IMR-90 (cell line): Measurements from ENCODE around the gene PLXND1. TPM values are rescaled to one million over a fixed set of nuclear protein-coding genes. Genes with fewer than 3 reads are reported as not detected.
"Not testable (repeated sequence)": the region's sequence is repeated elsewhere in the genome, so short reads cannot be mapped to it uniquely, and the experiment has no call there.

Experiments
- ATAC-seq: fragments of 200-7000 bp; cut with Tn5 transposase; 2 replicates; pipeline ENCODE4 v1.9.1; 2020; ENCODE audit warnings: low read depth, mild to moderate bottlenecking, moderate library complexity
- BruUV-seq: library from RNA; stranded (reverse); fragments of 400-500 nt; replicated peaks from 2 replicates; lab custom pipeline; 2021; lab: Mats Ljungman, UMichigan
- CTCF ChIA-PET: fragments of 300-600 bp; formaldehyde crosslinking; extraction: SDS; loops from one replicate; lab custom pipeline; 2021; ENCODE audit warnings: antibody characterized with exemption; lab: Yijun Ruan, JAX
- POLR2A ChIA-PET: fragments of 300-600 bp; sonication (Branson Sonifier 250); formaldehyde crosslinking; loops from one replicate; lab custom pipeline; 2022; ENCODE audit warnings: antibody characterized with exemption; ENCODE audit not compliant: unreplicated experiment; lab: Charles Lee
- DNase-seq: peaks from one replicate; pipeline ENCODE4 v3.0.0; 2013
- H2AFZ ChIP-seq: replicated peaks from 2 replicates; pipeline ENCODE3; 2013; ENCODE audit warnings: low read length, mild to moderate bottlenecking; ENCODE audit not compliant: poor library complexity
- H2AK5ac ChIP-seq: 2 replicates; pipeline ENCODE4 v1.6.1; 2013; ENCODE audit warnings: low read depth, low read length, inconsistent platforms
- H2AK9ac ChIP-seq: replicated peaks from 2 replicates; pipeline ENCODE3; 2013; ENCODE audit warnings: mild to moderate bottlenecking, low read depth, low read length, moderate library complexity; ENCODE audit not compliant: poor library complexity
- H2BK120ac ChIP-seq: 2 replicates; pipeline ENCODE4 v1.6.1; 2013; ENCODE audit warnings: low read depth, low read length, inconsistent platforms
- H2BK15ac ChIP-seq: 3 replicates; pipeline ENCODE4 v1.6.1; 2013; ENCODE audit warnings: low read depth, low read length, inconsistent platforms
- H2BK20ac ChIP-seq: 2 replicates; pipeline ENCODE4 v1.6.1; 2013; ENCODE audit warnings: low read depth, mild to moderate bottlenecking, inconsistent platforms, low read length, moderate library complexity
- H2BK5ac ChIP-seq: 2 replicates; pipeline ENCODE4 v1.6.1; 2013; ENCODE audit warnings: mild to moderate bottlenecking, low read depth, low read length, inconsistent platforms; ENCODE audit not compliant: poor library complexity, severe bottlenecking
- H3K14ac ChIP-seq: replicated peaks from 2 replicates; pipeline ENCODE4 v1.6.1; 2013; ENCODE audit warnings: low read depth, low read length, inconsistent platforms
- H3K18ac ChIP-seq: 2 replicates; pipeline ENCODE4 v1.6.1; 2013; ENCODE audit warnings: low read depth, low read length, control low read depth
- H3K23ac ChIP-seq: 2 replicates; pipeline ENCODE4 v1.6.1; 2013; ENCODE audit warnings: low read depth, low read length, inconsistent platforms
- H3K27ac ChIP-seq: 2 replicates; pipeline ENCODE4 v1.5.1; 2013; ENCODE audit warnings: mild to moderate bottlenecking, control low read depth, low read length; ENCODE audit not compliant: insufficient read depth
- H3K27me3 ChIP-seq: 2 replicates; pipeline ENCODE4 v1.6.1; 2013; ENCODE audit warnings: low read length; ENCODE audit not compliant: control insufficient read depth, insufficient read depth
- H3K36me3 ChIP-seq: 2 replicates; pipeline ENCODE4 v1.6.1; 2013; ENCODE audit warnings: low read length, mixed read lengths; ENCODE audit not compliant: control insufficient read depth, insufficient read depth
- H3K4ac ChIP-seq: 2 replicates; pipeline ENCODE4 v1.6.1; 2013; ENCODE audit warnings: low read depth, low read length, inconsistent platforms
- H3K4me1 ChIP-seq: 2 replicates; pipeline ENCODE4 v1.6.1; 2013; ENCODE audit warnings: low read length, mixed read lengths; ENCODE audit not compliant: control insufficient read depth, insufficient read depth
- H3K4me2 ChIP-seq: 2 replicates; pipeline ENCODE4 v1.6.1; 2013; ENCODE audit warnings: low read depth, mild to moderate bottlenecking, control low read depth, low read length, moderate library complexity
- H3K4me3 ChIP-seq: 2 replicates; pipeline ENCODE4 v1.5.1; 2013; ENCODE audit warnings: low read depth, mild to moderate bottlenecking, control low read depth, low read length, moderate library complexity; ENCODE audit not compliant: insufficient read depth
- H3K56ac ChIP-seq: 2 replicates; pipeline ENCODE4 v1.6.1; 2013; ENCODE audit warnings: low read length, inconsistent platforms; ENCODE audit not compliant: insufficient read depth; ENCODE audit errors: extremely low read depth
- H3K79me1 ChIP-seq, 2 experiments: 2 replicates each; pipeline ENCODE4 v1.6.1; 2013; ENCODE audit warnings: low read length in 2 of 2, inconsistent platforms in 1 of 2, low read depth in 1 of 2
- H3K9ac ChIP-seq: 2 replicates; pipeline ENCODE4 v1.6.1; 2013; ENCODE audit warnings: low read depth, low read length, control low read depth
- H3K9me1 ChIP-seq: 2 replicates; pipeline ENCODE4 v1.6.1; 2013; ENCODE audit warnings: low read length, inconsistent platforms; ENCODE audit not compliant: insufficient read depth
- H3K9me3 ChIP-seq: 2 replicates; pipeline ENCODE4 v1.6.1; 2013; ENCODE audit warnings: low read length; ENCODE audit not compliant: control insufficient read depth, insufficient read depth
- H4K20me1 ChIP-seq: 2 replicates; pipeline ENCODE4 v1.6.1; 2013; ENCODE audit warnings: low read length, inconsistent platforms; ENCODE audit not compliant: insufficient read depth
- H4K5ac ChIP-seq: 2 replicates; pipeline ENCODE4 v1.6.1; 2013; ENCODE audit warnings: mild to moderate bottlenecking, low read depth, low read length, control low read depth
- H4K8ac ChIP-seq, 2 experiments: 2 replicates each; pipeline ENCODE4 v1.6.1; 2013; ENCODE audit warnings: low read depth in 2 of 2, low read length in 2 of 2, control low read depth in 1 of 2, inconsistent platforms in 1 of 2
- H4K91ac ChIP-seq: 2 replicates; pipeline ENCODE4 v1.6.1; 2013; ENCODE audit warnings: low read depth, low read length, inconsistent platforms; ENCODE audit not compliant: insufficient read depth
- WGBS, 2 experiments: methylation state at CpG; one replicate each; pipeline versions ENCODE4 v1.1.5 to v1.1.7; 2013; ENCODE audit warnings: missing lambda C conversion rate in 2 of 2; ENCODE audit not compliant: insufficient read length in 1 of 2; ENCODE audit errors: extremely low coverage in 2 of 2; 5-methylcytosine and 5-hydroxymethylcytosine counted together
- dilution Hi-C: fragments of 300-500 bp; cut with HindIII; formaldehyde crosslinking; loops from one replicate; pipeline ENCODE4 v1.14.3; 2018; ENCODE audit warnings: low sequenced_read_pairs; ENCODE audit not compliant: unreplicated experiment
- in situ Hi-C: fragments of 300-500 bp; cut with MboI; formaldehyde crosslinking; loops from 3 replicates; pipeline ENCODE4 v1.14.3; 2019; ENCODE audit warnings: low sequenced_read_pairs, inconsistent platforms, mixed read lengths
- intact Hi-C: fragments of 100-400 bp; cut with micrococcal nuclease; formaldehyde crosslinking; loops from 2 replicates; pipeline ENCODE4 v1.10.0; 2022
- polyA plus RNA-seq, 3 experiments: library from polyadenylated mRNA; depleted of rRNA; stranded (reverse); fragments of >200 nt; gene quantifications; 2 replicates each; pipeline ENCODE4 v1.2.3, GENCODE V29; 2012; ENCODE audit warnings: low replicate concordance in 1 of 3
- total RNA-seq: library from RNA; depleted of rRNA; stranded (reverse); fragments of >200 nt; gene quantifications from 2 replicates; pipeline ENCODE4 v1.2.3, GENCODE V29; 2012

Gene PLXND1
- total and polyA plus RNA-seq, 2 of the 4 experiments (the other 2 are of a cell fraction), result 19.2 to 67.1 TPM

- H3K18ac ChIP-seq, H3K56ac ChIP-seq, H2AFZ ChIP-seq, H4K20me1 ChIP-seq, ATAC-seq, H3K9ac ChIP-seq, DNase-seq, H3K79me1 ChIP-seq, H3K4me2 ChIP-seq, dilution Hi-C loops, H3K9me3 ChIP-seq, H3K27me3 ChIP-seq, H3K36me3 ChIP-seq, BruUV-seq, POLR2A ChIA-PET, H3K4me3 ChIP-seq, intact Hi-C loops, H3K9me1 ChIP-seq, CTCF ChIA-PET, H4K5ac ChIP-seq, H3K27ac ChIP-seq, H3K14ac ChIP-seq: not testable (repeated sequence)
- 0 out of 3 replicates have a peak overlapping the region, but pooled peaks have one; percentile 72 for H2BK15ac ChIP-seq
- peaks cover 17% of the 10 kb centered on the region for H3K4me1 ChIP-seq
- peak overlapping the region; percentile 45; the same call in 1 of the 2 replicates for H3K23ac ChIP-seq
- peak overlapping the region; percentile 61; the same call in 1 of the 2 replicates for H2BK20ac ChIP-seq
- peak overlapping the region; percentile 90 for H2AK5ac ChIP-seq
- H3K4ac ChIP-seq, result peak overlapping the region; percentile 79
- peak overlapping the region; percentile 84 for H4K91ac ChIP-seq
- peak overlapping the region; percentile 88; the same call in 1 of the 2 replicates for H2BK120ac ChIP-seq
- in situ Hi-C loops, result loop anchor here (25.0 kb wide), 1 partner anchor 224 kb away; no protein-coding TSS in a partner anchor
- peak overlapping the region in 1 of 2 experiments; percentile 50; a peak in 2 of 4 replicates for H4K8ac ChIP-seq
- H2BK5ac ChIP-seq, result peak overlapping the region; percentile 61
- 94% methylated on average over 3 of the region's 11 CpGs; no CpG with 5 or more reads in 1 of the 2 experiments for WGBS, 2 experiments
- H2AK9ac ChIP-seq, result peak overlapping the region; percentile 88
Observed at GRCh38 chr3:129610794-129611445, 4.4 kb upstream of the PLXND1 start.
